GM21367 (cell line): ENCODE measurements around the gene ITGB1BP2.
A peak's percentile ranks its signal among the peaks of the same experiment; 100 is the strongest.
"Not testable (repeated sequence)": the region's sequence is repeated elsewhere in the genome, so short reads cannot be mapped to it uniquely, and the experiment has no call there.

ENCODE experiments used
- ATAC-seq: cut with Tn5 transposase; IDR thresholded peaks from one replicate; pipeline ENCODE4 v1.9.1; 2021; ENCODE audit not compliant: unreplicated experiment

The ITGB1BP2 gene

GRCh38 chrX:71301195-71301924 is at the start of gene ITGB1BP2:
ITGB1BP2 (plus strand) TSS chrX:71301750; CDS start chrX:71301807, 57 bp downstream.
- ATAC-seq = no peak

- no peak for ATAC-seq
Measured at GRCh38 chrX:71252221-71252620, 49.3 kb upstream of the ITGB1BP2 start.

GRCh38 chrX:71253253-71254091 is 48.1 kb upstream of the ITGB1BP2 start:
- no peak for ATAC-seq

GRCh38 chrX:71254092-71254963 is 47.2 kb upstream of the ITGB1BP2 start, which contains the start of gene ZMYM3:
ZMYM3 (minus strand) TSS chrX:71254140; CDS start chrX:71253255, 885 bp downstream.
- ATAC-seq = peak; percentile 63

- ATAC-seq = no peak
Measured at GRCh38 chrX:71256051-71256450, 45.5 kb upstream of the ITGB1BP2 start.

- no peak for ATAC-seq
Measured at GRCh38 chrX:71256856-71257255, 44.7 kb upstream of the ITGB1BP2 start.

- not testable (repeated sequence) for ATAC-seq
Measured at GRCh38 chrX:71268624-71269023, 32.9 kb upstream of the ITGB1BP2 start.

GRCh38 chrX:71269801-71270395 is 31.7 kb upstream of the ITGB1BP2 start:
- no peak for ATAC-seq

GRCh38 chrX:71272313-71272712 is 29.2 kb upstream of the ITGB1BP2 start:
- not testable (repeated sequence) for ATAC-seq

GRCh38 chrX:71281300-71281699 is 20.2 kb upstream of the ITGB1BP2 start:
- ATAC-seq = not testable (repeated sequence)

- peak; percentile 21 for ATAC-seq
Measured at GRCh38 chrX:71282514-71283402, 18.8 kb upstream of the ITGB1BP2 start.

- ATAC-seq = peak; percentile 87
Measured at GRCh38 chrX:71283403-71284143, 18.0 kb upstream of the ITGB1BP2 start, which contains the start of gene NONO. NONO (plus strand) TSS chrX:71283635; CDS start chrX:71290638, 7,003 bp downstream.

GRCh38 chrX:71285929-71286328 is 15.6 kb upstream of the ITGB1BP2 start:
- no peak for ATAC-seq

- no peak for ATAC-seq
Measured at GRCh38 chrX:71291381-71291780, 10.2 kb upstream of the ITGB1BP2 start.

GRCh38 chrX:71292669-71293365 is 8.7 kb upstream of the ITGB1BP2 start:
- ATAC-seq = no peak

- ATAC-seq = no peak
Measured at GRCh38 chrX:71296806-71297205, 4.7 kb upstream of the ITGB1BP2 start.

GRCh38 chrX:71298119-71298518 is 3.4 kb upstream of the ITGB1BP2 start:
- ATAC-seq = no peak

GRCh38 chrX:71300064-71300463 is 1.5 kb upstream of the ITGB1BP2 start:
- not testable (repeated sequence) for ATAC-seq
